Activated CD8-positive, alpha-beta memory T cell treated with anti-CD3 and anti-CD28 coated beads, Interleukin-2, amount 50 U/mL, for 1 hour (primary cell): ENCODE results near the gene ATP6V1B1.

Experiments
- DNase-seq: peaks from one replicate; pipeline ENCODE4 v3.0.0-alpha.2; 2020; ENCODE audit errors: extremely low read depth

The ATP6V1B1 gene

DNA sequence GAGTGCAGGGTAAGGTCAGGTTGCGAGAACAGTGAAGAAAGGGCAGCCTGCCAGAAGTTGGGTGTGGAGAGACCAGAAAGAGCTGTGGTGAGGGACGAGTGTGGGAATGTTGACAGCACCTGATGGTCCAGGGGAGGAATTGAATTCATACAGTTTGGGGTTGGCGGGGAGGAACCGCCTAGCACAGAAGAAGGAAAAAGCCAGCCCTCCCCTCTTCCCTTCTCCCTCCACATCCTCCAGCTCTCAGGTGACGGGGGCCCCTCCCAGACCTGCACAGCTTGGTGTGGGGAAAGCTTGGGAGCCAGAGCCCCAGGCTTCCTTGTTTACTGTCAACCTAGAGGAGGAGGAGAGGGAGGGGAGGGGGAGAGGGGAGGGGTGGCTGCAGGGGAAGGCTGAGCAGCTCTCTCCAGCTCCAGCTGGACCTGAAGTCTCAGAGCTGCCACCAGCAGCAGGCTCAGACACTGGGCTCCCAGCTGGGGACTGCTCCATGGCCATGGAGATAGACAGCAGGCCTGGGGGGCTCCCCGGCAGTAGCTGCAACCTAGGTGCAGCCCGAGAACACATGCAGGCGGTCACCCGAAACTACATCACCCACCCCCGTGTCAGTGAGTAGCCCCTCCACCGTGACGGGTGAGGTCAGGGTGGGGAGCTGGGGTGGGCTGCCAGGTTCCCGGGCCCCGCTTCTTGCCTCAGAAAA, at the start of gene ATP6V1B1:
TSS of gene ATP6V1B1 (plus strand) at position 433 of the 697 bp plus-strand sequence. CDS start at position 488, 55 bp downstream.
- DNase-seq: no peak

DNA sequence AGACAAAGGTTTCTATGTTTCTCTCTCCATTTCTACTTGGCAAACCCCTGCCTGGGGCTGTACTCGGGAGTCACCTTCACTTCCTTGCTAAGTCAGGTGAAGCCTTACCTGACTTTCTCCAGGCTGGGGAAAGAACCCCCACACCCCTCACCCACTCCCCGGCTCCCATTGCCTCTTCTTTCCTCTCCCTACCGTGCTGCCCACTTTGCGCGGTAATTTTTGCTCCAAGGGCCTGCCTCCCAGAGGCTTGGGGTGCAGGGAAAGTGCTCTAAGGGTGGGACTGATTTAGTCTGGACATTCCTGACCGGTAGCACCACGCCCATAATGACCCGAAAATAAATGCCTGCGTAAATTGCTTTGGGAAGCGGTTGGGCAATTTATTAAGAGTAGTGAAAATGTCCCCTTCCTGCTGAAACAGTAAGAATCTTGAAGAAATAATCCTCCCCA, 49.1 kb upstream of the ATP6V1B1 start:
- DNase-seq: no peak

DNA sequence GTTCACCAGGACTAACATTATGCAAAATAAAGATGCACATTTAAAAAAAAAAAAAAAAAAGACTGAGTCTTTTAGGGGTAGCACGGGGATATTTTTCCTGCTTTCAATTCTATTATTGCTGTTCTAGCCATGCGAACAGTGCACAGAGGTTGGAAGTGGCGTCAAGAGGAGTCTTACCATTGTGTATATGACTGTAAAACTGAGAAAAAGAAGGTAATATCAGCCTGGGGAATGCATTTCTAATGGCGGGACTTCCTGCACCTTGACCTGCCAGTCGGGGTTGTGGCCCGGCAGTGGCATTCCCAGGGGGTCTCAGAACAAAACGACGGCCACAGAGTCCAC, 48.5 kb upstream of the ATP6V1B1 start:
- DNase-seq: no peak

DNA sequence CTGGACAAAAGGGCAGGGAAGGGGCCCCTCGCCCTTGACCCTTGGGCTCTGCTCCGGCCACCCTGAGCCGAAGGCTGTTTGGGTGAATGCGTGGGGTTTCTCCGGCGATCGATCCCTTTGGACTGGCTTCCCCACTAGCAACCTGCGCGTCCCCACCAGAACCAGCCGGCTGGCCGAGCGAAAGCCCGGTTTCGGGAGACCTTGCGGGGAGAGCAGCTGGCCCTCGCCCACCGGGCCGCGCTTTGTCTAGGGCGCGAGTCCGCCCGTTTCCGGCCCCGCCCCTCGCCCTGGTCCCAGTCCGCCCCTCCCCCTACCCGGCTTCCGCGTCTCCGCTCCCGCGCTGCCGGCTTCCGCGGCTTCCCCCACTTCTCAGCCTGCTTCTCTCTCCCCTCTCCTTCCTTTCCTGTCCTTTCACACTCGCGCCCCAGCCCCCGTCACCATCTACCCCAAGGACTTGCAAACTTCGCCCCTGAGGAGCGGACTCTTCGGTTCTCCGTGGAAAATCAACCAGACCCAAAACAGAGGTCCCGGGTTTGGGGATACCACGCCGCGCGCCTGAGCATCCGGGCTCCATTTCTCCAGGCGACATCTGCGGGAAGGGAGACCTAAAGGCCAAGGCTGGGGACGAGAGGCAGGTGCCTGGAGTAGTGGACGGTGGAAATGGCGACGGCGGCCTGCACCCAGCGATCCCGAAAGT, 48.0 kb upstream of the ATP6V1B1 start:
- DNase-seq: no peak

DNA sequence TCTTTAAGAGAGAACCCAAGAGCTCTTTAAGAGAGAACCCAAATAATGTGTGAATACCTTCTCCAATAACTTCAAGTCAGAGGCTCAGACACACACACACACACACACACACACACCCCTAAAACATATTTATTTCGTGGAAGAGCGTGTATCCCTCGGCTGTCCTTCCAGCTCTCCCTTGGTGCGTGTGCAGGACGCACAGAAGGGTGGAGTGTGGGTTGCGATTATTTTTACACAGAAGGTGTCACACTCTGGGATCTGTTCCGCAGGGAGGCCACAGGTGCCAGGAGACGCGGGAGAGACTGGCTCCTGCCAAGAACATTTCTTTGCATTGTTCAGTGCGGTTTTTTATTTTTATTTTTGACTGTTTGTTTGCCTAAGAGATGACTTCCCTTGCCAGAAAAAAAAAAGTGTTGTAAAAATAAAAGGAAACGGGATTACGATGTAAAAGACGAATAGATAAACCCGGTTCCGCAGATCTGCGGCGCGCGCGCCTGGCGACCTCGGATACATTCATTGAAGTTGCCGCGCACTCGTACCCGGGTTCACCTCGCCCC, 47.3 kb upstream of the ATP6V1B1 start:
- DNase-seq: no peak

DNA sequence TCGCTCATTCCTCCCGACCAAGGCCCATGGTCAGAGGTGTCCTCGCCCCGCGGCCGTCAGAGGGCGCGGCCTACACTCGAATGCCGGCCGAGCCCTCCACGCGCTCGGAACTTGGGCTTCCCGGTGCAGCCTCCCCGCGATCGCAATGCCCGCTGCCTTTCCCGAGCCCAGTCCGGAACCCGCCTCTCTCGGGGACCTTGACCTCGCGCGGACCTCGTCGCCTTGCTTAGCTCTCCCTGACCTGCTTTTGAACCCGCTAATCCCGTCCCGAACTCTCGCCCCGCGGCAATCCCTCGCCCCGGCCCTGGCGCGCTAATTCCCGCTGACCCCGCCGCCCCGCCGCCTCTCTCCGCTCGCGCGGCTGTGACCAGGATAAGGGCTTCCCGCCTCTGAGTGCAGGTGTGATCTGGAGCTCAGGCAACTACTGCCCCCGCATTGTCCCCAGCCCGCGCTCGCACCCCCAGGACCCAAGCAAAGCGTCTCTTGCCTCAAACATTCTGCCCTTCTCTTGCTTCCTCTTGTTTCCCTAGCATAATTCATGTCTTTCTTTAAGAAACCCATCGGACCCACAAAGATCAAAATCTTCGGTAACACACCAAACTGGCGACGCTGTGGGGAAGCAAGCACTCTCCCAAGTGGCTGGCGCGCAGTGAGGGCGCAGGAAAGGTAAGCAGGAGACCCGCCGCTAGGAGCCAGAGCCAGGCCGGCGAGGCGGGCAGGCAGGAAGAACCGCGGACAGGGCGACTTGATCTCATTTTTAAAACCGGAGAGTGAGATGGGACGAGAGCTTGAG, 46.6 kb upstream of the ATP6V1B1 start:
- DNase-seq: no peak

DNA sequence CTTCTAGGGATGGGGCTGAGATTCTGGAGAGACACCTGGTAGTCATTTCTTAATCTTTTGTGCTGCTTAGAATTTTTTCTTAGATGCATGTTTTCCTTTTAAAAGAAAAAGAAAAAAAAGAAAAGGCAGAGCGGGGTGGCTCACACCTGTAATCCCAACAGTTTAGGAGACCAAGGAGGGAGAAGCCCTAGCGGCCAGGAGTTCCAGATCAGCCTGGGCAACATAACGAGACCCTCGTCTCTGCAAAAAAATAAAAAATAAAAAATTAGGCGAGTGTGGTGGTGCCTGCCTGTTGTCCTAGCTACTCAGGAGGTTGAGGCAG, 46.0 kb upstream of the ATP6V1B1 start:
- DNase-seq: no peak

DNA sequence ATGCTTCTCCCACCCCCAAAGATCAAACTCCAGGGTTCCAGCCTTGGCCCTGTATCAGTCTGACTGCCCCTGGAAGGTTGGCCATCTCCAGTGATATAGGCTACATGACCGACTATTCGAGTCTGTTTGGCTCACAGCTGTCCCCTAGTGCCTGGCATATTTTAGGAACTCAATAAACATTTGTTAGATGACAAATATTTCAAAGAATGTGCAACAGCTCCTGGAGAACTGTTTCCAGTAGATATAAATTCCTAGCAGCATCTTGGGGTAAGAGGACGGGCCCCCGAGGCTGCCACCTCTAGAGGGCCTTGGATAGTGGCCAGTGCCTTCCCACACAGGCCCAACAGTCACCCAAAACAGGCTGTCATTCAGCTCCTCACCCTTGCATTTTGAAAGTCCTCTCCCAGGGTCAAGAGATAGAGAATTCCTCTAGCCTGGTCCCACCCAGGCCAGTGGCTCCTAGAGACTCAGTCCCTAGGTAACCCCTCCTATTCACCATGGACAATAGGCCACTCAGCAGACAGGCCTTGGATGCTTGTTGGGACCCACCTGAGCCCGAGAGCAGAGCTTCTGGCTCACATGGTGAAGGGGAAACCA, 45.1 kb upstream of the ATP6V1B1 start:
- DNase-seq: no peak

DNA sequence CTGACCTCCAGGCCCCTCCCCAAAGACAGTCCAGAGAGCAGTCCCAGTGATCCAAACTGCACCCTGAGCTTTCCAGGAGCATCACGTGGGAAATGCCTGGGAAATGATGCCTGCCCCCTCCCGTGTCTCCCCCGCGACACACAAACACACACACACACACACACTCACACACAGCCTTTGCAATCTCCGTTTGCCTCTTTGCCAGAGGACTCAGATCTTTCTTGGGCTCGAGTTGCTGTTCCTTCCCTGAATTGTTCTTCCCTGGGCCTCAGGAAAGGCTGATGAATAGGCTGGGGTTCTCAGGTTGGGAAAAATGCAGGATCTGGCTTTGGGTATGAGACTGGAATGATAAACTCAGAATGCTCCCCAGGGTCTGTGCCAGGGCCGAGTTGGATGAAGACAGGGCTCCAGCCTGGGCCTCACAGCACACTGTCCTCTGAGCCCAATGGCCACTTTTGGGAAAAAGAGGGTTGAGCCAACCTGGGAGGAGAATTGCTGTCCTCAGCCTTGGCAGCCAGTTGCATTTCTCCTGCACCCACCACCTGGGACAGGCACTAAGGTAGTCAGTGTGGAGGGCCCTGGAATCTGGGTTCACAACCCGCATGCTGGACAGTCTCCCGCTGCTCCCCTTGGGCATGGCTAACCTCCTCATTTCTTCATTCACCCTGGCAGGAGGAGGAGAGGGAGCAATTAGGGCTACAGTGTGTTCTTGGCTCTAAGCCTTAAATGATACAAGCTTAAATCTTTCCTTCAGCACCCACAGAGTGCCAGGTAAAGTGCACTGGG, 43.9 kb upstream of the ATP6V1B1 start:
- DNase-seq: no peak

DNA sequence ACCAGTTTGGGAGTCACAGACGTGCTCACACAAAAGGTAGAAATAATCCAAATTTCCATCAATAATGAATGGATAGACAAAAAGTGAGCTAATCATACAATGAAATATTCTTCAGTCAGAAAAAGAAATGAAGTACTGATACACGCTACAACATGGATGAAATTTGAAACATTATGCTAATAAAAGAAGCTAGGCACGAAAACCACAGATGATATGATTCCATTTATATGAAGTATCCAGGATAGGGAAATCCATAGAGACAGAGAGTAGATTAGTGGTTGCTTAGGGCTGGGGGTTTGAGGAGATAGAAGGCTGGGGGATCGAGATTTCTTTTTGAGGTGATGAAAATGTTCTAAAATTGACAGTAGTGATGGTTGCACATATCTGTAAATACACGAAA, 43.0 kb upstream of the ATP6V1B1 start:
- no peak for DNase-seq

DNA sequence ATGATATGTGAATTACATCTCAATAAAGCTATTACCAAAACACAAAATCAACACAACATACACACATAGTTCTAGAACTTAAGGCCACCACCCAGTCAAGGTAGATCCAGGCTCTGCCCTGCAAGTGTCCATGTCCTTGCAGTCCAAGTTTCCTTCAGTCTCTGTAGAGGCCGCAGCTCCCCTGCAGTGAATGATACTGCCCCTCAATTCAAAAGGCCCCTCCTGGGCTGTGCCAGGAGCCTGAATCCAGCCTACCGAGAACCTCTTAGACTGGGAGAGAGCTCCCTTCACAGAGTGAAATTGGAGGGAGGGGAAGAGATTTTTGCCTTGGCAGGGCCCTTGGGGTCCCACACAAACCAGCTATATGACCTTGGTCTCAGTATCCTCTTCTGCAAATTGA, 42.5 kb upstream of the ATP6V1B1 start:
- no peak for DNase-seq

DNA sequence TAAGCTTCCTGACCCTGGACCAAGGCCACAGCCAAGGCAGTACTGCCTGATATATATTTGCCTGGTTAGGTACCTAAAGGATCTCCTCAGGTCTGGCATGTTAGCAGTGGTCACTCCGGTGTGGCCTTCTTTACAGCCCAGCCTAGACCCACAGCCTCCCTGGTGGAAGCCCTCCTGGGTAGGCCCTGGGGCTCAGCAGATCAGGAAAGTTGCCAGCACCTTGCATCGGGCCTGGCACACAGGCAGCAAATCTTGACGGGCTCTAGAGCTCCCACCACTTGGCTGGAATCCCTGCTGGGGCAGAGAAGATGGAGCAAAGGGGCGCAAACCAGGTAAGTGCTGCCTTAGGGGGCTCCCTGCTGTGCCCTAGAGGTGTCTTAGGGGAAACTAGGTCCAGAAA, 40.9 kb upstream of the ATP6V1B1 start:
- DNase-seq: no peak

DNA sequence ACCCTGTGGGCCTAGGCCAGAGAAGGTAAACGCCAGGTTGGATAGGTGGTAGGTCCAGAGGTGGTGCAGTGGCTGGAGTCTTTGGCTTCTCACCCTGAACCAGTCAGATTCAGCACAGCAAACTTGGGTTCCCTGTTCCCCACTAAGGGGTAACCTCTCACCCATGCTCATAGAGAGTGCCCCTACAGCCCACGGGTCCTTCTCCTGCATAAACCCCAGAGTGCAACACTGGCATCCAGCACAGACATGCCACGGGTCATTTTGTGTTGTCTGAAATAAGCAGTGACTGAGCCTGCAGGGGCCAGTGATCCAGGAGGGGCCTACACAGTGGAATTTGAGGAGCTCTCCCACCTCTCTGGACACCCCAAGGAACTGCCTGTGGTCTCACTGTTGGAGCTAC, 40.5 kb upstream of the ATP6V1B1 start:
- no peak for DNase-seq

DNA sequence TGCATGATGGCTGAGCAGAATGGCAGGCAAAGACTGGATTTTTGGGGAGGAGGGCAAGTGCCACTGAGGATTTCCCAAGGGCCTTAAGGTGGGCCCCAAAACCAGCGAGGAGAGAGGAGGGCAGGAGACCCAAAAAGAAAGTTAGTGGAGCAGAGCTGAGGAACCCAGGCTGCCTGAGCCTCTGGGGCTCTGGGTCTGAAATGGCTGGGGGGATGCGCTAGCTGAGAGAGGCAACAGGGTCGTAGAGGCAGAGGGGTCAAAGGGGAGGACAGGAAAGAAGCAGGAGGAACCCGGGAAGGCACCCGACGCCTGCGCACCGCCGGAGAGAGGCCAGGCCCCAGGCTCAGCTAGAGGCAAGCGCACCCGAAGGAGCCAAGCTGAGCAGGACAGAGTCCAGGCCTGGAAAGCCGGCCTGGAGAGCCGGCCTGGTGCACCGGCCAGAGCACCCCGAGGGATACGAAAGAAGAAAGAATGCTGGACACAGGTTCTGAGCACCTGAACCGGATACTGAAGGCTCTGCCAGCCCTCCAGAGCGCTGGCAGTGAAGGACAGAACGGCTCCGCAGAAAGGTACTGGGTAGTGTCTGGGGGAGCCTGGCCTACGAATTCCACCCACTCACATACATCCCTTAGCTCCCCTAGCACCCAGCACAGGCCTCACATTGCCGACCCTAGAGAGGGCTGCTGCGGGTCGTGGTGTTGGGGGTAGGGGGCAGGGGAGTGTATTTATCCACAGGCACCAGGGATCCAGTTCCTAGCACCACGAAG, 39.5 kb upstream of the ATP6V1B1 start:
- no peak for DNase-seq

DNA sequence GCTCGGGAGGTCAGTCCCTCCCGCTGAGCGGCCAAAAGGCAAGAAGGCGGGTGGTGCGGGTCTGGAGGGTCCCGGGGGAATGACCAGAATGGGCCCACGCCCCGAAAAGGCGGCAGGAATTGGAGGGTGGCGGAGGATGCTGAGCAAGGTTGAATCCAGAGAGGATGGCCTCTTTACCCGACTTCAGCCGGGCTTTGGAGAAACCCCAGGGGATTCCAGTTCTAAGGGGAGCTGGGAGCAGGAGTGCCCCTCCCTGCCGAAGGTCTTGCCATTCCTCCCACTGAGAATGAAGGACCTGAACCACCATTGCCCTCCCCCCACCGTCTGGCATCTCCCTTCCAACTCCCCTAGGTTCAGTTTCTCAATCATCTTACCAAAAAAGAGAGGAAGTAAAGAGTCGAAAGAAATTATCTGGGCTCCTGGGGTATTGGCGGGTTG, 38.9 kb upstream of the ATP6V1B1 start:
- DNase-seq: no peak

DNA sequence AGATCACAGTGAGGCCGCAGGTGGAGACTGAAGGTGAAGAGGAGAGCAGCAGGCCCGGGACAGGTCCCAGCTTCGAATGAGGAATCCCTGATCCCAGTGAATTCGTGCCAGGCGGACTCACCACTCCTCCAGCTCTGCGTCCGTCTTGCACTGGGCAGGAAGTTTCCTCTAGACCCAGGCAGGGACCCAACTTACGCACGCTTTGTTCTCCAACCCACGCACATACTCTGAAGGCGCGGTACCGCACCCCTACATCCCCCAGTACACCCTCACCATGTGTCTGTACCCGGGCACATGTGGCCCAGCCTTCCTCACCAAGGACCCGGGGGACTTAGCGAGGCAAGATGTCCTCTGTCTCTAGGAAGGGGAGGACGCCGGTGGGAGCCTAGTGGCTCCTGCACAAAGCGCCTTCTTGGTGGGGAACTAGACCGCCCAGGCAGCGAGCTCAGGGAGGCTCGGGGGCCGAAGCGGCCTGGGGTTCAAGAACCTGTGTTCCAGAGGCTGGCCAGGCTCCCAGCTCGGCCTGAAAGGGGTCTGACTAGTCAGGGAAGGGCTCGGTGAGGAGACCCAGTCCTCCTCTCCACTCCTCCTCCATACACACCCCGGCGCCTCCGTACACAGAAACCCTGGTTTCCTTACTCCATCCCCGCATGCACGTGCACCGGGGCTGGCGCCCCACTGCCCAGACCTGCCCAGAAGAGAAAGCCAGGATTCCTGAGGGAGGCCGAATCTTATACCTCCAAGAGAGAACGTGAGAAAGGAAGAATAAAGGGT, 38.3 kb upstream of the ATP6V1B1 start:
- no peak for DNase-seq

DNA sequence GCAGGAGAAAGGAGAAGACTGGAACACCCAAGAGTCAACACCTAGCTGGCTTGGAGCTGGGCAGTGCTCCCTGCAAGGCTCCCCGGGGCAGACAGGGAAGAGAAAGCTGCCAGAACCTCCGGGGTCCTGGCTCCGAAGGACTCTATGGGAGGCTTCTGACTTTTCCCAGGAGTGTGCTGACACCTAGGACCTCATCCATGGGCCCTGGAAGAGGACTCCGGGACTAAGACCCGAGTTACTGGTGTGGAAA, 37.8 kb upstream of the ATP6V1B1 start:
- DNase-seq: no peak

DNA sequence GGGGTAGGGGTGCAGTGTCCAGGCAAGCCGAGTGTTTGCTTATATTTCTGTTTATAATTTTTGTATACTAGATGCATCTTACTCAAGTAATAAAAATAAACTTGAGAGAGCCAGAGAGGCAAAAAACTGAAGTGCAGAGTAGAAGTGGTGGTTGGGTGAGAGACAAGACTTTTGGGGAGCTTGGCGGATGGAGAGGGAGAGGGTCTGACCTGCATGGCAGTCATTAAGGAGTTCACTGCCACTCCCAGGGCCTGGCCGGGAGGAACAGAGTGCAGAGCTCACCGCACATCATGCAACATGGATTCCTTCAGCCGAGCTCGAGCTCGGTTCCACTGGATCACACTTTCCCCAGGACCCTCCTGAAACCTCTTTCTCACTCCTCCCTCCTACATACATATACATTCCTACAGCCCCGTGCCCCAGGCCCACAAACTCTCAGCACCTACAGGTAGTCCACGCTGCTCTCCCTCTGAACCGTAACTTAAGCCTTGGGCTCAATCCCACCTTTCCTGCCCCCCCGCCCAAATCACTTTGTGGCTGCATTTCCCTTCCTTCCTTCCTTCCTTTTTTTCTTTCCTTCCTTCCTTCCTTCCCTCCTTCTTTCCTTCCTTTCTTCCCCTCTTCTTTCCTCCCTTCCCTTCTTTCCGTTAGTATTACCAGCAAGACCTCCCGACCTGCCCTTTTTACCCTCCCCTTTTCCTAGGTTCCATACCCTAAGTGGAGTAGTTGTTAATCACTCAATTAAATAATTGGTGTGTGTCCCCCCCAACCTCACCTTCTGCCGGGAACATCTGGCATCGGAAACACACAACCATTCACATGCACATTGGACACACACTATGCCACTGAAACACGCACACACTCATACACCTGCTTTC, 37.1 kb upstream of the ATP6V1B1 start:
- DNase-seq: no peak
